Stimulated activated CD8-positive, alpha-beta memory T cell treated with anti-CD3 and anti-CD28 coated beads, Interleukin-12 subunit alpha, Interleukin-12 subunit beta, amount 100 ng/mL, for 1 hour (primary cell): ENCODE data around the gene NPIPA8.
"Not testable (repeated sequence)": the region's sequence is repeated elsewhere in the genome, so short reads cannot be mapped to it uniquely, and the experiment has no call there.

Source experiments
- DNase-seq: peaks from one replicate; pipeline ENCODE4 v3.0.0-alpha.2; 2020; ENCODE audit warnings: low read depth

The NPIPA8 gene

GRCh38 chr16:18336636-18337035 is at the start of gene NPIPA8:
Gene NPIPA8 (minus strand): TSS chr16:18336736. CDS start chr16:18332662, 4,074 bp downstream.
- not testable (repeated sequence) for DNase-seq

GRCh38 chr16:18385285-18385684 is 48.7 kb upstream of the NPIPA8 start:
- not testable (repeated sequence) for DNase-seq

- DNase-seq: not testable (repeated sequence)
Observed at GRCh38 chr16:18384869-18385268, 48.3 kb upstream of the NPIPA8 start.

- DNase-seq: not testable (repeated sequence)
Observed at GRCh38 chr16:18384098-18384636, 47.6 kb upstream of the NPIPA8 start.

- DNase-seq: not testable (repeated sequence)
Observed at GRCh38 chr16:18382696-18383095, 46.2 kb upstream of the NPIPA8 start.

- not testable (repeated sequence) for DNase-seq
Observed at GRCh38 chr16:18347742-18348141, 11.2 kb upstream of the NPIPA8 start.

- DNase-seq: not testable (repeated sequence)
Observed at GRCh38 chr16:18346993-18347392, 10.5 kb upstream of the NPIPA8 start.

- DNase-seq: not testable (repeated sequence)
Observed at GRCh38 chr16:18344634-18345033, 8.1 kb upstream of the NPIPA8 start.

GRCh38 chr16:18341986-18342385 is 5.5 kb upstream of the NPIPA8 start:
- not testable (repeated sequence) for DNase-seq

GRCh38 chr16:18341417-18341960 is 5.0 kb upstream of the NPIPA8 start:
- DNase-seq: not testable (repeated sequence)

GRCh38 chr16:18339210-18339609 is 2.7 kb upstream of the NPIPA8 start:
- not testable (repeated sequence) for DNase-seq

- DNase-seq: not testable (repeated sequence)
Observed at GRCh38 chr16:18311811-18312210, 24.7 kb downstream of the NPIPA8 start.

GRCh38 chr16:18309159-18309558 is 27.4 kb downstream of the NPIPA8 start:
- DNase-seq: not testable (repeated sequence)

- not testable (repeated sequence) for DNase-seq
Observed at GRCh38 chr16:18307241-18307640, 29.3 kb downstream of the NPIPA8 start.

GRCh38 chr16:18306066-18306465 is 30.5 kb downstream of the NPIPA8 start:
- not testable (repeated sequence) for DNase-seq

- not testable (repeated sequence) for DNase-seq
Observed at GRCh38 chr16:18303059-18303706, 33.4 kb downstream of the NPIPA8 start.

- DNase-seq: not testable (repeated sequence)
Observed at GRCh38 chr16:18297714-18298113, 38.8 kb downstream of the NPIPA8 start.

GRCh38 chr16:18296931-18297330 is 39.6 kb downstream of the NPIPA8 start:
- not testable (repeated sequence) for DNase-seq

GRCh38 chr16:18294371-18294770 is 42.2 kb downstream of the NPIPA8 start:
- not testable (repeated sequence) for DNase-seq

- DNase-seq: not testable (repeated sequence)
Observed at GRCh38 chr16:18293337-18293956, 43.1 kb downstream of the NPIPA8 start.

- not testable (repeated sequence) for DNase-seq
Observed at GRCh38 chr16:18290959-18291358, 45.6 kb downstream of the NPIPA8 start.

- not testable (repeated sequence) for DNase-seq
Observed at GRCh38 chr16:18286342-18286741, 50.2 kb downstream of the NPIPA8 start.

GRCh38 chr16:18280319-18280718 is 56.2 kb downstream of the NPIPA8 start:
- not testable (repeated sequence) for DNase-seq
